ENCODE data around the gene OR13G1.
"Not testable (repeated sequence)": the region's sequence is repeated elsewhere in the genome, so short reads cannot be mapped to it uniquely, and the experiment has no call there.

Gene OR13G1, protein sequence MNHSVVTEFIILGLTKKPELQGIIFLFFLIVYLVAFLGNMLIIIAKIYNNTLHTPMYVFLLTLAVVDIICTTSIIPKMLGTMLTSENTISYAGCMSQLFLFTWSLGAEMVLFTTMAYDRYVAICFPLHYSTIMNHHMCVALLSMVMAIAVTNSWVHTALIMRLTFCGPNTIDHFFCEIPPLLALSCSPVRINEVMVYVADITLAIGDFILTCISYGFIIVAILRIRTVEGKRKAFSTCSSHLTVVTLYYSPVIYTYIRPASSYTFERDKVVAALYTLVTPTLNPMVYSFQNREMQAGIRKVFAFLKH

DNA sequence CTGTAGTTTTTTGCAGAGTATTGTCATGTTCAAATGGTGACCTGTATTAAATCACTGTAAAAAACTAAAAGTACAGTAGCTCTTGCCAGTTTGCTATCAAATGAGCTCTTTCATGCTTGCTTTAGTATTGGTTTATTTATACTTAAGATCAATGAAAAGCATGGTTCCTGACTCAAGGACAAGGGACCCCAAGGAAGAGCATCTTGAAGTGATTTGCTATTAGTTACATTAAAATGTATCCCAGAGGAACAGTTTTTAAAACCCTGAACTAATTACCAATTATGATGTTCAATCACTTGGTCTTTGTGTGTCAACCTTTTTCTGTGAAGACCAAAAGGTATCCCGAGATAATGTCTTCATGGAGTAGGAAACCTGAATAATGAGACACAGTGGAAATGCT is at the start of gene OR13G1:
OR13G1 (minus strand) TSS at position 101 of the 400 bp plus-strand sequence. CDS start 6,698 bp downstream, outside the sequence.
- no peak for DNase-seq
- no peaks in the 10 kb centered on the region for H3K4me1 Mint-ChIP-seq (ENCODE audit: low read depth)
- H3K27ac Mint-ChIP-seq = no peak within 1 kb of the TSS
- no peak within 1 kb of the TSS for H3K4me3 Mint-ChIP-seq
- no peaks in the 10 kb centered on the region for H3K27me3 Mint-ChIP-seq
- H3K36me3 Mint-ChIP-seq (ENCODE audit: low read depth) = no peaks in the 10 kb centered on the region
- H3K9me3 Mint-ChIP-seq = no peaks in the 10 kb centered on the region

DNA sequence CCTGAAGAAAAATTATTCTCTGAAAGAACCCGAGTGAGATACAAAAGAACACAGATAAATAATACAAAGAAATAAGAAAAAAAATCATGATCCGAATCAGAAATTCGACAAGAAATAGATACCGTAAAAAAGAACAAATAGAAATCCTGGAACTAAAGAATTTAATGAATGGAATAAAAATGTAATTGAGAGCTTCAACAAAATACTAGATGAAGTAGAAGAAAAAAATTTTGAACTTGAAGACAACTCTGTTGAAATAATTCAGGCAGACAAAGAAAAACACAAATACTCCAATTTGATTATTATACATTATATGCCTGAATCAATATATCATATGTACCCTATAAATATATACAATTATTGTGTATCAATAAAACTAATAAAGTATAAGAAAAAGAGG is 41.7 kb upstream of the OR13G1 start:
- H3K36me3 Mint-ChIP-seq (ENCODE audit: low read depth) = no peaks in the 10 kb centered on the region
- H3K4me3 Mint-ChIP-seq = no peak overlapping the region
- no peaks in the 10 kb centered on the region for H3K4me1 Mint-ChIP-seq (ENCODE audit: low read depth)
- no peaks in the 10 kb centered on the region for H3K27me3 Mint-ChIP-seq
- DNase-seq = no peak
- H3K27ac Mint-ChIP-seq = no peak overlapping the region
- peaks cover 3% of the 10 kb centered on the region for H3K9me3 Mint-ChIP-seq

DNA sequence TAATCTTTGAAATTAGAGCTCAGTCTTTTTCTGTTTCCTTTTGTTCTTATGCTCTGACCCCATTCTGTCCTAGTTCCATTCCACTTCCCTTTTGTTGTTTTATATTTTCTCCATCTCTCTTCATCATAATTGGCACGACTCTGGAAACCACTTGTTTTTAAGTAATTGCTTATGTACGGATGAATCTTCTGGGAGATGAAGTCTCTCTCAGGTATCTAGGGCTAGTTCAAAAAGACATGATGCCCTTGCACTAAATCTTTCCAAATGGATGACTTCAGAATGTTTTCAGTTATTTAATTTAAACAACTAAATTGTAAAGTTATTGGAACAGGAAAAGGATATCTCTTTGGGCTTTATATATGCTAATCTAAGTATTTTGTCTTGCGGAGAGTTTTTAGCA is 37.0 kb upstream of the OR13G1 start, which contains the start of gene OR6F1:
OR6F1 (minus strand) TSS at position 101 of the 400 bp plus-strand sequence. CDS start 3,891 bp downstream, outside the sequence.
- no peaks in the 10 kb centered on the region for H3K4me1 Mint-ChIP-seq (ENCODE audit: low read depth)
- no peak for DNase-seq
- no peak within 1 kb of the TSS for H3K27ac Mint-ChIP-seq
- H3K36me3 Mint-ChIP-seq (ENCODE audit: low read depth) = no peaks in the 10 kb centered on the region
- H3K27me3 Mint-ChIP-seq = no peaks in the 10 kb centered on the region
- H3K4me3 Mint-ChIP-seq = no peak within 1 kb of the TSS
- no peaks in the 10 kb centered on the region for H3K9me3 Mint-ChIP-seq

DNA sequence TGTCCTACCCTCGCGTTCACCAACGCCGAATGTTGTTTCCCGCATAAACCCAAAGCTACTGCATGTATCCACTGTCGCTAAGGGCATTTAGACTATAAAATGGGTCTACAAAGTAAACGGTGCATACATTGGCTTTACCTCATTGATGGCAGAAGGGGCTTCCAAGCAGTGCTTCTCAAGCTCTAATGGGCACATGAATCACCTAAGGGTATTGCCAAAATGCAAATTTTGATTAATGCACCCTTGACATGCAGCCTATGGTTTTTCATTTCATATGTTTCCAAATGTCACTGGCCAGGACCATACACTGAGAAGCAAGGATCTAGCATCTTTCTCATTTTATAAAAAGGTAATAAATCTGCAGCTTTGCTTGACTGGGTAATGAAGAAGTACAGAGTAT is 34.2 kb upstream of the OR13G1 start:
- H3K4me1 Mint-ChIP-seq (ENCODE audit: low read depth) = no peaks in the 10 kb centered on the region
- no peak overlapping the region for H3K27ac Mint-ChIP-seq
- no peaks in the 10 kb centered on the region for H3K9me3 Mint-ChIP-seq
- no peaks in the 10 kb centered on the region for H3K36me3 Mint-ChIP-seq (ENCODE audit: low read depth)
- no peak overlapping the region for H3K4me3 Mint-ChIP-seq
- DNase-seq = no peak
- H3K27me3 Mint-ChIP-seq = no peaks in the 10 kb centered on the region

DNA sequence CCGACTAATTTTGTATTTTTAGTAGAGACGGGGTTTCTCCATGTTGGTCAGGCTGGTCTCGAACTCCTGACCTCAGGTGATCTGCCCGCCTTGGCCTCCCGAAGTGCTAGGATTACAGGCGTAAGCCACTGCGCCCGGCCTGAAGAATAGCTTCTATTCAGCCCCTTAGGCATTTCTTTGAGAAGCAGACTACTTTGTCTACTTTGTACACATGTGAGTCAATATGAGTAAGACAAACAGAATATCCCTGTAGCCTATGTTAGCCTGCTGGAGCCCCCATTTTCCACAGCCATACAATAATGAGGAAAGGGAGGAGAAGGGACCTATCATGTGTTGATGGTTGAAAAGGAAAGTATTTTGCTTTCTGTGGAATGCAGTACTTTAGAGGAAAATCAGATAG is 31.1 kb upstream of the OR13G1 start:
- H3K36me3 Mint-ChIP-seq (ENCODE audit: low read depth); H3K27ac Mint-ChIP-seq; H3K9me3 Mint-ChIP-seq; H3K4me3 Mint-ChIP-seq; DNase-seq; H3K27me3 Mint-ChIP-seq; H3K4me1 Mint-ChIP-seq (ENCODE audit: low read depth): not testable (repeated sequence)

DNA sequence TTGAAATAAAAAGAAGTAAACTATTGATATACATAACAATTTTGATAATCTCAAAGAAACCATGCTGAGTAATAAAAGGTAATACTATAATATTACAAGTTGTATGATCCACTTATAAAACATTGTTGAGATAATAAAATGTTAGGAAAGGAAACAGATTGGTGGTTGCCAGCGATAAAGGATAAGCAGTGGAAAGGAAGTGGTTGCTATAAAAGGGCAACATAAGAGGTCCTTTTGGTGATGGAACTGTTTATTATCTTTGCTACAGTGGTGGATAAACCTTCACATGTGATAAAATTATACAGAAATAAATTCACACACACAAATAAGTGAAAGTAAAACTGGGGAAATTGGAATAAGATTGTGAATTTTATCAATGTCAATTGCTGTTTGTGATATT is 21.8 kb upstream of the OR13G1 start:
- no peak overlapping the region for H3K4me3 Mint-ChIP-seq
- DNase-seq = no peak
- no peak overlapping the region for H3K27ac Mint-ChIP-seq
- H3K27me3 Mint-ChIP-seq = peaks cover 4% of the 10 kb centered on the region
- no peaks in the 10 kb centered on the region for H3K36me3 Mint-ChIP-seq (ENCODE audit: low read depth)
- H3K4me1 Mint-ChIP-seq (ENCODE audit: low read depth) = no peaks in the 10 kb centered on the region
- H3K9me3 Mint-ChIP-seq = peaks cover 6% of the 10 kb centered on the region

DNA sequence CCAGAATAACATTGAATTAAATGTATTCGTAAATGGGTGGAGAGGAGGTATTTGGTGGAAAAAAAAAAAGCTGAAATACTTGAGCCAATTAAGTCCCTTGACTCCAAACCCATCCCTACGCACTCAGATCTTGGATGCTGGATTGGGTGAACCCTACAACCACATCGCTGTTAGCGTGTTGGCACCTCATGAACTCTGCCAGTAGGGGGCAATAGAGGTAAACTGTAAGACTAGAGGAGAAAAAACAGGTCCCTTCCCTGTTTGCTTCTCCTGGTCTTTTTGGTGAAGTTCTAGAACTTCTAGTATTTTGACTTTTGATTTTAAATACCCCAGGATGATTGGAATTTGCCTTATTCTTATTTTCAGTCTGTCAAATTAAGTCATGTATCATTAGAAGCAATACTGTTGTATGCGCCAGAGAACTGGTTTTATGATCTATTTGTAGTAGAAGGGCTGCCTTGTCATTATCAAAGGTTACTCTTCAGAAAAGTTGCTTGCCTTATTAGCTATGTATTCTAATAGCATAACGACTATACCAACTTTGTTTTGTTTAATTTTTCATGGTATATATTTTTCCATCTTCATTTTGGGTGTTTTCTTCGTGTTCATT is 1.9 kb upstream of the OR13G1 start:
- Mint-ChIP-seq H3K4me1 (ENCODE audit: low read depth) (no peaks in the 10 kb centered on the region), H3K36me3 (ENCODE audit: low read depth) (no peaks in the 10 kb centered on the region), H3K9me3 (no peaks in the 10 kb centered on the region), H3K4me3 (no peak overlapping the region), H3K27ac (no peak overlapping the region), H3K27me3 (no peaks in the 10 kb centered on the region)
- DNase-seq = peak; percentile 35

DNA sequence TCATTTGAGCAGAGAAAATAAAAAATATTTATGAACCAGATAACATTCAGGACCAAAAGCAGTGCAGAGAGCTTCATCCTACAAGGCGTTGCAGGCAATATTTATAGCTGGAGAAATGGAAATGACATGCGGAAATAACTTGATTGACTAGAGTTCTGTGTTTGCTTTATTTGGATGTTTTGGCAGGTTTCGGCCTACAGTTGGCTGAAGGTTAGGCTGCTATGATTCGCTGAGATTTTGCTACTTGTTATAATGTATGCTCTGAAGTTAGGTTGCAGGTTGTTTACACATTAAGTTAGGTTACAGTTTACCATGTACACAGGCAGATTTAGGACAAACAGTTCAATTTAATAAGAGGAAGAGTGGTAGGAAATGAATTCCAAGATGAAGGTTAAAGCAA is 632 bp upstream of the OR13G1 start:
- no peaks in the 10 kb centered on the region for H3K9me3 Mint-ChIP-seq
- H3K4me3 Mint-ChIP-seq = no peak overlapping the region
- H3K36me3 Mint-ChIP-seq (ENCODE audit: low read depth) = no peaks in the 10 kb centered on the region
- DNase-seq = no peak
- H3K27me3 Mint-ChIP-seq = no peaks in the 10 kb centered on the region
- no peak overlapping the region for H3K27ac Mint-ChIP-seq
- H3K4me1 Mint-ChIP-seq (ENCODE audit: low read depth) = no peaks in the 10 kb centered on the region

DNA sequence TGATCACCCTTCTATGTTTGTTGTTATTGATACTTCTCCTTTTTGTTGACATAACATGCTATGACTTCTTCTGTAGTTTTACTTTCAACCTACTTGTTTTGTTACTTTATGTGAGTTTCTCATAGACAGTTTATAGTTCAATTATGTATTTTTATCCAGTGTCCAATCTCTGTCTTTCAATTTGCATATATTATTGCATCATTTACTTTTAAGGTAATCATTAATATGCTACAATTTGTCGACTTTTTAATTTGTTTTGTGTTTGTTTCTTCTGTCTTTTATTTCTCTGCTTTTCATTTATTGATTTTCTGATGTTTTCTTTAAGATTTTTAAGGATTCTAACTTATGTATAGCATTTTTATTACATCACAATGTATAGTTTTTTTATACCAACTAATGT is 10.3 kb downstream of the OR13G1 start:
- no peak overlapping the region for H3K27ac Mint-ChIP-seq
- no peak overlapping the region for H3K4me3 Mint-ChIP-seq
- H3K9me3 Mint-ChIP-seq = peaks cover 5% of the 10 kb centered on the region
- no peak for DNase-seq
- no peaks in the 10 kb centered on the region for H3K4me1 Mint-ChIP-seq (ENCODE audit: low read depth)
- H3K27me3 Mint-ChIP-seq = no peaks in the 10 kb centered on the region
- no peaks in the 10 kb centered on the region for H3K36me3 Mint-ChIP-seq (ENCODE audit: low read depth)

DNA sequence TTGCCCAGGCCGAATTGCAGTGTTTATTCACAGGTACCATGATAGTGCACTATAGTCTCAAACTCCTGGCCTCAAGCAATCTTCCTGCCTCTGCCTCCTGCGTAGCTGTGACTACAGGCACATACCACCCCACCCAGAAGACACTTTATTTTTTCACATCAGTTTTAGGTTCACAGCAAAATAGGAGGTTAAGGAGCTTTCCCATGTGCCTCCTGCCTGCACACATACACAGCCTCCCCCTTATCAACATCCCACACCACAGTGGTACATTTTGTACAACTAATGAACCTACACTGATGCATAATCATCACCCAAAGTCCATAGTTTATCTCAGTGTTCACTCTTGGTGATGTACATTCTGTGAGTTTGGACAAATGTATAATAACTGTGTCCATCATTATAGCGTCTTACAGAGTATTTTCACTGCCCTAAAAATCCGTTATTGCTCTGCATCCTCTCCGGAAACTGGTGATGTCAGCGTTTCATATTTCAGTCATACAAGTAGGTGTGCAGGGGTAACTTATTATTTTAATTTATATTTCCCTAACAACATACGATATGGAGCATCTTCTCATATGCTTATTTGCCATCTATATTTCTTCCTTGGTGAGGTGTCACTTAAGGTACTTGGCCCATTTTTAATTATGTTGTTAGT is 23.2 kb downstream of the OR13G1 start:
- Mint-ChIP-seq H3K27ac (no peak overlapping the region), H3K27me3 (no peaks in the 10 kb centered on the region), H3K36me3 (ENCODE audit: low read depth) (no peaks in the 10 kb centered on the region), H3K4me1 (ENCODE audit: low read depth) (no peaks in the 10 kb centered on the region), H3K4me3 (no peak overlapping the region), H3K9me3 (peaks cover 2% of the 10 kb centered on the region)
- DNase-seq = no peak

DNA sequence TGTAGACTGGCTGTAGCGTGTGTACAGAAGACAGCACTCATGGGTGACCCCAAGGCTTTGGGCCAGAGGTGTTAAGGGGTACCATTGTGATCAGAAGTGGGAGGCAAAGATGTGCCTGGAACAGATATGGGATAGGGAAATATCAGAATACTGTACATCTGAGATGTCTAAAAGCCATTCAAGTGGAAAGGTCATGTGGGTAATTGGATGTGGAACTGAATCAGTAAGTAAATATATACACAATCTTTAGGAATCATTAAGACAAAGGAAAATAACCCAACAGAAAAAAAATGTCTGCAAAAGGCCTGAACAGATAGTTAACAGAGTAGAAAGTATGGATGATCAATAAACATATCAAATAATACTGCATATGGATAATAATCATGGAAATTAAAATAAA is 26.5 kb downstream of the OR13G1 start:
- Mint-ChIP-seq H3K9me3 (no peaks in the 10 kb centered on the region), H3K4me1 (ENCODE audit: low read depth) (no peaks in the 10 kb centered on the region), H3K36me3 (ENCODE audit: low read depth) (no peaks in the 10 kb centered on the region), H3K27me3 (peaks cover 2% of the 10 kb centered on the region), H3K27ac (no peak overlapping the region), H3K4me3 (no peak overlapping the region)
- DNase-seq = no peak

DNA sequence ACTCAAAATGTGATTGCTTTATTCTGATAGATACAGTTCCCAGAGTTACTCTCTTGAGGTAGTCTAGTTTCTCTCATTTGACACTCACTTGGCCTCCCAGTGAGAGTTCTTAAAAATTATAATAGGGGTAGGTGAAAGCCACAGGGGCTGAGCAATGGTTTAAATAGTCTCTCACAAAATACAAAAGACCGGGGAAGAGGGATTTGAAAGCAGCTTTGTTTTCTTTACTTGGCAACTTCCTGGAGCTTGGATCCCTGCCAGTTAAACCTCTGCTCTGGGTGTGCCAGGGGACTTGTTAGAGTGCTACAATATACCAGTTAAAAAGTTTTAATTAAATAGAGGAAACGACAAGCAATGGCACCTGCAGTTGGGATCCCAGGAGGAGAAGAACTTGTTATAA is 31.7 kb downstream of the OR13G1 start:
- Mint-ChIP-seq H3K27ac (no peak overlapping the region), H3K27me3 (peaks cover 2% of the 10 kb centered on the region), H3K36me3 (ENCODE audit: low read depth) (no peaks in the 10 kb centered on the region), H3K9me3 (no peaks in the 10 kb centered on the region), H3K4me1 (ENCODE audit: low read depth) (no peaks in the 10 kb centered on the region), H3K4me3 (no peak overlapping the region)
- no peak for DNase-seq

DNA sequence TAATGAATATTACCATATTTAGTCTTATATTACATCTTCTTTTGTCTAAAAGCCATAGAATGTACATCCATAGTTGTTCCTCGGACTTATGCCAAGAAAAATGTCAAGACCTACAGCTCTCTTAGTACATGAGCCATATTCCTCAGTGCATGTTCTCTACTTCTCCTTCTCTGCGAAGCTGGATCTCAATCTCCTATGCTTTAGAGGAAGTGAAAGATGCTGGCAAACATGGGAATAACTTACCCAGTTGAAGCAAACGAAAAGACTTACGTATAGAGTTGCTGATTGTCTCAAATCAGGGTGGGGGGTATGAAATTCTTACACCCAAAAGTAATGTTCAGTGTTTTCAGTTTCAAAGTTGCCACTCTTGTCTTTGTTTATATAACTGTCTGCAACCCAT is 32.7 kb downstream of the OR13G1 start:
- DNase-seq = no peak
- H3K9me3 Mint-ChIP-seq = no peaks in the 10 kb centered on the region
- no peaks in the 10 kb centered on the region for H3K4me1 Mint-ChIP-seq (ENCODE audit: low read depth)
- H3K27ac Mint-ChIP-seq = no peak overlapping the region
- no peak overlapping the region for H3K4me3 Mint-ChIP-seq
- H3K36me3 Mint-ChIP-seq (ENCODE audit: low read depth) = no peaks in the 10 kb centered on the region
- peaks cover 2% of the 10 kb centered on the region for H3K27me3 Mint-ChIP-seq

DNA sequence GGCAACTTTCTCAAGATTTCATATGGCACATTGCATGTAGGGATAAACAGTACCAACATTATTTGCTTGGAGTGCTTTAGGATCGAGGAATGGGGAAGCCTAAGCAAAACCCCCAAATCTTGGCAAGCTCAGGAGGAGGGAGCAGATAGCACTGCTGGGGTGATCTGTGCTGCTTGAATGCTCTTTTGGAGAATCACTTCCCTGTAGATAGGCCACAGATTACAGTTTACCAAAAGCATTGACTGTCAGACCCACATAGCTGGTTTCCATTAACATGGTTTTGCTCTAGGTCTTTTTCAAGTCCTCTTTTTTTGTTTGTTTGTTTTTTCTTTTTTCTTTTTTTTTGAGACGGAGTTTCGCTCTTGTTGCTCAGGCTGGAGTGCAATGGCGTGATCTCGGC is 36.8 kb downstream of the OR13G1 start:
- H3K9me3 Mint-ChIP-seq = no peaks in the 10 kb centered on the region
- H3K27ac Mint-ChIP-seq = no peak overlapping the region
- no peaks in the 10 kb centered on the region for H3K36me3 Mint-ChIP-seq (ENCODE audit: low read depth)
- H3K4me1 Mint-ChIP-seq (ENCODE audit: low read depth) = peaks cover 4% of the 10 kb centered on the region
- peaks cover 29% of the 10 kb centered on the region for H3K27me3 Mint-ChIP-seq
- DNase-seq = no peak
- H3K4me3 Mint-ChIP-seq = no peak overlapping the region

DNA sequence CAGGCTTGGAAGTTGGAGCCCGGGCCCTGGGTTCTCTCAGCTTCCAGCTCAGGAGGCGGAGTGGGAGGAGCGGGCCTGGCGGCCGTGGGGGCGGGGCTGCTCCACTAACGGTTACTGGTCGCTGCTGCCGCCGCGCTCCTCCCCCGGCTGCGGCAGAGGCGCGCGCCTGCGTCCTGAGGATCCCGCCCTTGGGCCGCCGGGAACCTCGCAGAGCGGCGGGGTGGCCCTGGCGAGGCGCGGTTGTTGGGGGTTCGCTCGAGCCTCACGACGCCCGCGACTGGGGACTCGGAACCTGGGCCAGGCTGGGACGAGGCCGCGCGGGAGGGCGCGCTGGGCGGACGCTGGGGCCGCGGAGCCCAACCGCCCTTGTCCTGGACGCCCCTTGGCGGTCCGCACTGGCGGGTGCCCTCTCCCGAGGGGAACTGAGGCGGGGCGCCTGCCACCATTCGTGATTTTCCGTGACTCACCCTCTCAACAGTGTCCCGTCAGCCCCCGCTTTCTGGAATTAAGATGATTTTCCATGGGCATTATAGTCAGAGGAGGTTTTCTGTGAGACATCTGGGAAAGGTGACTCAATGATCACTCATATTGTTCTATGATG is 40.1 kb downstream of the OR13G1 start:
- DNase-seq = peak; percentile 63
- Mint-ChIP-seq H3K27ac (no peak overlapping the region), H3K27me3 (peaks cover 46% of the 10 kb centered on the region), H3K36me3 (ENCODE audit: low read depth) (no peaks in the 10 kb centered on the region), H3K4me1 (ENCODE audit: low read depth) (peaks cover 4% of the 10 kb centered on the region), H3K4me3 (no peak overlapping the region), H3K9me3 (peaks cover 3% of the 10 kb centered on the region)
